Suprapubic skin (tissue), 4 donors: ENCODE data around the gene RUNX3.

Source experiments
- CTCF ChIP-seq, 2 donors: fragments of 200-600 bp in 1 of 2; fragments of 450-650 bp in 1 of 2; sonication (generic) in 1 of 2; IDR thresholded peaks; one replicate each; pipeline ENCODE4 v1.5.1; 2016 to 2019; ENCODE audit warnings: antibody characterized with exemption in 2 of 2, mild to moderate bottlenecking in 1 of 2, moderate library complexity in 1 of 2
- EP300 ChIP-seq: sonication (generic); formaldehyde crosslinking; IDR thresholded peaks from one replicate; pipeline ENCODE4 v1.6.1; 2017; ENCODE audit warnings: antibody characterized with exemption
- POLR2A ChIP-seq, 2 donors: fragments of 450-650 bp; IDR thresholded peaks; one replicate each; pipeline ENCODE4 v1.6.1; 2017; ENCODE audit warnings: antibody characterized with exemption in 2 of 2, mild to moderate bottlenecking in 2 of 2, moderate library complexity in 2 of 2
- POLR2AphosphoS5 ChIP-seq, 3 donors: sonication (generic); formaldehyde crosslinking; IDR thresholded peaks; one replicate each; pipeline ENCODE4 v1.6.1; 2017; ENCODE audit warnings: antibody characterized with exemption in 3 of 3

- no peak for TF ChIP-seq CTCF (IDR thresholded peaks at IDR 0.05)
- no peak for TF ChIP-seq POLR2A (IDR thresholded peaks at IDR 0.05)
- TF ChIP-seq EP300, result no peak
- TF ChIP-seq POLR2AphosphoS5 (IDR thresholded peaks at IDR 0.05), result no peak
These were observed 42.3 kb upstream of the RUNX3 start for GRCh38 chr1:24972221-24972914.
